ENCODE measurements around the gene PYURF.

DNA sequence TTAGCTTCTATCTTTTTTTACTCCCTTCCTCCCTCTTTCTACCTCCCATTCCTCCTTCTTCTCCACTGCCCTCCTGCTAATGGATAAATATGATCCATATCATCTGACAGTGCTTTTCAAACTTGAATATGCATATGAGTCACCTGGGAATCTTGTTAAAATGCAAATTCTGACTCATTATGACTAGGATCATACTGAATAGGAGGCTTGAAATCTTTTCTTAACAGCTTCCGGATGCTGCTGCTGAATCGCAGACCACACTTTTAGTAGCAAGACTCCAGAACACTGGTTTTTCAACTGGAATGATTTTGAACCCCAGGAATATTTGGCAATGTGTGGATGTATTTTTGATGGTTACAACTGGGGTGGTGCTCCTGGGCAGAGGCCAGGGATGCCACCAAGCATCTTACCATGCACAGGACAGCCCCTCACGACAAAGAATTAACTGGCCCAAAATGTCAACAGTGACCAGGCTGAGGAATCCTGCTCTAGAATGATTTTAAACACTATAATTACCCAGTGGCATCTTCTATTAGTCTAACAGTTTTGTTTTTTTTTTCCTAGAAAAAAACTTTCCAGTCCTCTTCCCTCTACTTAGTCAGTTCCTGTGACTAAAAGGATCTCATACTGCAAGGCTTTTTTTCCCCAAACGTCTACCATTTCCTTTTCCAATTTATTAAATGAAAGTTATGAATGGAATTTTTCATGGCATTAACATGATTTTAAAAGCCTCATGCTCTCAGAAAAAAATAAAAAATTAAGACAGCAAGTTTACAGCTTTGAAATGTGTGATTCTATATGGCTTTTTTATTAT, 10.6 kb upstream of the PYURF start:
- TF ChIP-seq, protein P1, sequence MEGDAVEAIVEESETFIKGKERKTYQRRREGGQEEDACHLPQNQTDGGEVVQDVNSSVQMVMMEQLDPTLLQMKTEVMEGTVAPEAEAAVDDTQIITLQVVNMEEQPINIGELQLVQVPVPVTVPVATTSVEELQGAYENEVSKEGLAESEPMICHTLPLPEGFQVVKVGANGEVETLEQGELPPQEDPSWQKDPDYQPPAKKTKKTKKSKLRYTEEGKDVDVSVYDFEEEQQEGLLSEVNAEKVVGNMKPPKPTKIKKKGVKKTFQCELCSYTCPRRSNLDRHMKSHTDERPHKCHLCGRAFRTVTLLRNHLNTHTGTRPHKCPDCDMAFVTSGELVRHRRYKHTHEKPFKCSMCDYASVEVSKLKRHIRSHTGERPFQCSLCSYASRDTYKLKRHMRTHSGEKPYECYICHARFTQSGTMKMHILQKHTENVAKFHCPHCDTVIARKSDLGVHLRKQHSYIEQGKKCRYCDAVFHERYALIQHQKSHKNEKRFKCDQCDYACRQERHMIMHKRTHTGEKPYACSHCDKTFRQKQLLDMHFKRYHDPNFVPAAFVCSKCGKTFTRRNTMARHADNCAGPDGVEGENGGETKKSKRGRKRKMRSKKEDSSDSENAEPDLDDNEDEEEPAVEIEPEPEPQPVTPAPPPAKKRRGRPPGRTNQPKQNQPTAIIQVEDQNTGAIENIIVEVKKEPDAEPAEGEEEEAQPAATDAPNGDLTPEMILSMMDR (conservative IDR thresholded peaks at IDR 0.05; ENCODE audit: low read length), result no peak
- TF ChIP-seq EZH2phosphoT487 (IDR thresholded peaks at IDR 0.05; ENCODE audit: borderline replicate concordance, low read depth, low read length), result no peak

All from OCI-LY7 (cell line).